Neural cell (in vitro differentiated cells): ENCODE data around the gene ZNF516.

ENCODE experiments used
- EP300 ChIP-seq: fragments of 450-650 bp; conservative IDR thresholded peaks from 2 replicates; pipeline ENCODE4 v1.6.1; 2014; ENCODE audit warnings: antibody characterized with exemption, mild to moderate bottlenecking, moderate library complexity; ENCODE audit not compliant: poor library complexity, severe bottlenecking
- EZH2 ChIP-seq: fragments of 200-600, 300-800 bp; shearing (Covaris generic), sonication (generic); IDR thresholded peaks from 2 replicates; pipeline ENCODE4 v1.6.1; 2014; ENCODE audit warnings: antibody characterized with exemption, low read length, borderline replicate concordance, mild to moderate bottlenecking; ENCODE audit not compliant: insufficient read depth, poor library complexity, severe bottlenecking
- MXI1 ChIP-seq: fragments of 450-650 bp; conservative IDR thresholded peaks from 2 replicates; pipeline ENCODE4 v1.6.1; 2014; ENCODE audit warnings: antibody characterized with exemption, mild to moderate bottlenecking; ENCODE audit not compliant: poor library complexity, severe bottlenecking
- POLR2AphosphoS5 ChIP-seq: IDR thresholded peaks from 2 replicates; pipeline ENCODE4 v1.6.1; 2012
- SMC3 ChIP-seq: fragments of 450-650 bp; conservative IDR thresholded peaks from 2 replicates; pipeline ENCODE4 v1.6.1; 2014; ENCODE audit warnings: antibody characterized with exemption, mild to moderate bottlenecking, moderate library complexity; ENCODE audit not compliant: poor library complexity
- TAF1 ChIP-seq: IDR thresholded peaks from 2 replicates; pipeline ENCODE4 v1.6.1; 2012; ENCODE audit warnings: low read depth
- TF ChIP-seq, protein P1 (sequence below): fragments of 450-650 bp; IDR thresholded peaks from 2 replicates; pipeline ENCODE4 v1.5.1; 2014; ENCODE audit warnings: antibody characterized with exemption, mild to moderate bottlenecking, moderate library complexity; ENCODE audit not compliant: poor library complexity, severe bottlenecking
- TF ChIP-seq, protein P2 (sequence below): IDR thresholded peaks from 2 replicates; pipeline ENCODE4 v1.6.1; 2012; ENCODE audit warnings: borderline replicate concordance

DNA sequence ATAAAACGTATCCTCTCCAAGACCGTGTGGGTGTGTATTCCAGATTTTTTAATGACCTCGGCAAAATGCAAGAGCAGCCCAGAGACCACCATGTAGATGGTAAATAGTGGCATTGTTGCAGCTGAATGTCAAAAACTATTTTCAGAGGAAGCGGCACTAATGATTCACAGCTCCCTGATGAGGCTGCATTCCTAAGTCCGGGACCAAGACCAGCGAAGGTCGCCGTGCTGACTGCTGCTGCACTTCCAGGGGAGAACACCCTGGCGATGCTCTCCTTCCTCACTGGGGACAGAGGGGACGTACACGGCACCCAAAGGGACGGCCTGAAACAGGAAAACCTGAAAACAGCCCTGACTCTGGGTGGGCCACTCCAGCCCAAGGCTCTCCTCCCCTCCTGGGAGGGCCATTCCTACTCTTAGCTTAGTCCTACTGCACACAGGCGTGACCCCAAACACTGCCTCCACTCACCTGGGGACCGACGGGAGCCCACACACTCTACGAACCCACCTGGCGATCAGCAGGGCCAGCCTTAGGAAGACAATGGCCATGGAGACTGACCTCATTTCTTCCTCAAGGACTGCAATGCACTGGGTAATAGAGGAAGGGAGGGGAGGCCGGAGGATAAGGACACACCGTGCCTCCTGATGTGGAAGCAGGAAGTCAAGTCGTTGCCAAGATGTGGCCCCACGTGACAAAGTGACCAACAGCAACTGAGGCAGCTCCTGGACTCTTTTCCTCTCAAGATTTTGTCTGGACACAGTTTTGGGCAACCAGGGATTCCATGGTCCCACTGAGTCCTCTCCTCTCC lies 82.8 kb downstream of the ZNF516 start:
- TF ChIP-seq, protein P1, sequence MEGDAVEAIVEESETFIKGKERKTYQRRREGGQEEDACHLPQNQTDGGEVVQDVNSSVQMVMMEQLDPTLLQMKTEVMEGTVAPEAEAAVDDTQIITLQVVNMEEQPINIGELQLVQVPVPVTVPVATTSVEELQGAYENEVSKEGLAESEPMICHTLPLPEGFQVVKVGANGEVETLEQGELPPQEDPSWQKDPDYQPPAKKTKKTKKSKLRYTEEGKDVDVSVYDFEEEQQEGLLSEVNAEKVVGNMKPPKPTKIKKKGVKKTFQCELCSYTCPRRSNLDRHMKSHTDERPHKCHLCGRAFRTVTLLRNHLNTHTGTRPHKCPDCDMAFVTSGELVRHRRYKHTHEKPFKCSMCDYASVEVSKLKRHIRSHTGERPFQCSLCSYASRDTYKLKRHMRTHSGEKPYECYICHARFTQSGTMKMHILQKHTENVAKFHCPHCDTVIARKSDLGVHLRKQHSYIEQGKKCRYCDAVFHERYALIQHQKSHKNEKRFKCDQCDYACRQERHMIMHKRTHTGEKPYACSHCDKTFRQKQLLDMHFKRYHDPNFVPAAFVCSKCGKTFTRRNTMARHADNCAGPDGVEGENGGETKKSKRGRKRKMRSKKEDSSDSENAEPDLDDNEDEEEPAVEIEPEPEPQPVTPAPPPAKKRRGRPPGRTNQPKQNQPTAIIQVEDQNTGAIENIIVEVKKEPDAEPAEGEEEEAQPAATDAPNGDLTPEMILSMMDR = no peak
- no peak for TF ChIP-seq EZH2
- TF ChIP-seq, protein P2, sequence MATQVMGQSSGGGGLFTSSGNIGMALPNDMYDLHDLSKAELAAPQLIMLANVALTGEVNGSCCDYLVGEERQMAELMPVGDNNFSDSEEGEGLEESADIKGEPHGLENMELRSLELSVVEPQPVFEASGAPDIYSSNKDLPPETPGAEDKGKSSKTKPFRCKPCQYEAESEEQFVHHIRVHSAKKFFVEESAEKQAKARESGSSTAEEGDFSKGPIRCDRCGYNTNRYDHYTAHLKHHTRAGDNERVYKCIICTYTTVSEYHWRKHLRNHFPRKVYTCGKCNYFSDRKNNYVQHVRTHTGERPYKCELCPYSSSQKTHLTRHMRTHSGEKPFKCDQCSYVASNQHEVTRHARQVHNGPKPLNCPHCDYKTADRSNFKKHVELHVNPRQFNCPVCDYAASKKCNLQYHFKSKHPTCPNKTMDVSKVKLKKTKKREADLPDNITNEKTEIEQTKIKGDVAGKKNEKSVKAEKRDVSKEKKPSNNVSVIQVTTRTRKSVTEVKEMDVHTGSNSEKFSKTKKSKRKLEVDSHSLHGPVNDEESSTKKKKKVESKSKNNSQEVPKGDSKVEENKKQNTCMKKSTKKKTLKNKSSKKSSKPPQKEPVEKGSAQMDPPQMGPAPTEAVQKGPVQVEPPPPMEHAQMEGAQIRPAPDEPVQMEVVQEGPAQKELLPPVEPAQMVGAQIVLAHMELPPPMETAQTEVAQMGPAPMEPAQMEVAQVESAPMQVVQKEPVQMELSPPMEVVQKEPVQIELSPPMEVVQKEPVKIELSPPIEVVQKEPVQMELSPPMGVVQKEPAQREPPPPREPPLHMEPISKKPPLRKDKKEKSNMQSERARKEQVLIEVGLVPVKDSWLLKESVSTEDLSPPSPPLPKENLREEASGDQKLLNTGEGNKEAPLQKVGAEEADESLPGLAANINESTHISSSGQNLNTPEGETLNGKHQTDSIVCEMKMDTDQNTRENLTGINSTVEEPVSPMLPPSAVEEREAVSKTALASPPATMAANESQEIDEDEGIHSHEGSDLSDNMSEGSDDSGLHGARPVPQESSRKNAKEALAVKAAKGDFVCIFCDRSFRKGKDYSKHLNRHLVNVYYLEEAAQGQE = no peak
- no peak for TF ChIP-seq MXI1
- TF ChIP-seq EP300 = no peak
- no peak for TF ChIP-seq TAF1
- no peak for TF ChIP-seq POLR2AphosphoS5
- no peak for TF ChIP-seq SMC3
